ACHN (cell line): ENCODE data around the gene NXF2.
"Not testable (repeated sequence)": the region's sequence is repeated elsewhere in the genome, so short reads cannot be mapped to it uniquely, and the experiment has no call there.

Experiments
- DNase-seq: peaks from one replicate; pipeline ENCODE4 v3.0.0-alpha.2; 2015
- in situ Hi-C: cut with HindIII; loops from 2 replicates; pipeline ENCODE4 v1.10.0; 2017; ENCODE audit warnings: low sequenced_read_pairs, low pct_ligation_motif_present, low pct_unique_long_range_greater_than_20kb

NXF2 gene

GRCh38 chrX:102246893-102247292, at the start of gene NXF2:
NXF2 (plus strand) TSS chrX:102247167; CDS start chrX:102307079, 59,912 bp downstream.
- in situ Hi-C loops, DNase-seq: not testable (repeated sequence)

- in situ Hi-C loops, DNase-seq: not testable (repeated sequence)
Measured at GRCh38 chrX:102207940-102208339, 39.0 kb upstream of the NXF2 start.

GRCh38 chrX:102214986-102215385, 32.0 kb upstream of the NXF2 start, which contains the start of gene TCP11X1:
TCP11X1 (plus strand) TSS chrX:102215301.
- in situ Hi-C loops, DNase-seq: not testable (repeated sequence)

- in situ Hi-C loops: not testable (repeated sequence)
Measured at GRCh38 chrX:102216497-102216896, 30.5 kb upstream of the NXF2 start.

GRCh38 chrX:102235678-102236077, 11.3 kb upstream of the NXF2 start:
- in situ Hi-C loops, DNase-seq: not testable (repeated sequence)

More at GRCh38 chrX:102216497-102216896, 30.5 kb upstream of the NXF2 start:
- DNase-seq: not testable (repeated sequence)

GRCh38 chrX:102240265-102240664, 6.7 kb upstream of the NXF2 start:
- in situ Hi-C loops, DNase-seq: not testable (repeated sequence)

GRCh38 chrX:102272231-102272630, 25.3 kb downstream of the NXF2 start:
- DNase-seq, in situ Hi-C loops: not testable (repeated sequence)

- DNase-seq: no peak
- in situ Hi-C loops: no loop called here
Measured at GRCh38 chrX:102338162-102338561, 91.2 kb downstream of the NXF2 start.

- DNase-seq: no peak
- in situ Hi-C loops: no loop called here
Measured at GRCh38 chrX:102339312-102340298, 92.6 kb downstream of the NXF2 start.

- in situ Hi-C loops: no loop called here
- DNase-seq: peak; percentile 0
Measured at GRCh38 chrX:102341867-102342266, 94.9 kb downstream of the NXF2 start.

- peak; percentile 28 for DNase-seq
- in situ Hi-C loops: no loop called here
Measured at GRCh38 chrX:102345916-102346315, 98.9 kb downstream of the NXF2 start.
